Raji (cell line): Measurements from ENCODE around the gene NDUFA8.

Experiments used
- POLR2A ChIP-seq: IDR thresholded peaks from 2 replicates; pipeline ENCODE4 v1.6.1; 2011; ENCODE audit warnings: low read depth, low read length, control low read depth; ENCODE audit not compliant: insufficient read depth

The NDUFA8 gene

GRCh38 chr9:122158202-122158601, 1.4 kb downstream of the NDUFA8 start:
- no peak for TF ChIP-seq POLR2A

GRCh38 chr9:122155796-122156195, 3.8 kb downstream of the NDUFA8 start:
- no peak for TF ChIP-seq POLR2A

DNA sequence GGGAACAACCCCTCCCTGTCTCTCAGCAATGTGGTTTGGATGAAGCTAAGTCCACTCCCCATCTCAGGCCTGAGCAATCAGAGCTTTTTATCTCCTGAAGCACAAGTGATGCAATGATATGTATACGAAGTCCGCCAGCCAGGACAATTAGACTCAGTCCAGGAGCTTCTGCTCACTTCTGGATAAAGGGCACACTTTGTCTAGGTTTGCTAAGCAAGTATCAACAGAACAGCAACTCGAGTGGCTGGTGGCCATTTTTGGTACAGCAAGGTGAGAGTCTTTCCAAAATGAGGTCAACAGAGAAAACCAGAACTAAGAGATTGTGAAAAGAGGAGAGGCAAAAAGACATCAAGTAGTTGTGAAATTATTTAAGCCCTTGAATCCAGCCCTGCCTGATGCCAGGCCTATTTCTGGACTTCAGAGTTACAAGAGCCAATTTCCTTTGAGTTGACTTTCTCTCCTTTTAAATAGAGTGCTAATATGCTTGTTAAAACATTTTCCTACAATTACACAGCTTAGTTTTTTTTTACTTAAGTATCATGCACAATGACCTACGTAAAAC, 8.2 kb downstream of the NDUFA8 start:
- no peak for TF ChIP-seq POLR2A

GRCh38 chr9:122145592-122145863, 14.1 kb downstream of the NDUFA8 start:
- TF ChIP-seq POLR2A, result no peak

- TF ChIP-seq POLR2A, result no peak
These were observed 14.6 kb downstream of the NDUFA8 start for GRCh38 chr9:122144836-122145591.

- TF ChIP-seq POLR2A, result no peak
These were observed 15.6 kb downstream of the NDUFA8 start for GRCh38 chr9:122143876-122144405.

- no peak for TF ChIP-seq POLR2A
These were observed 16.3 kb downstream of the NDUFA8 start for GRCh38 chr9:122143296-122143695.

GRCh38 chr9:122141671-122142070, 17.9 kb downstream of the NDUFA8 start:
- TF ChIP-seq POLR2A, result no peak

DNA sequence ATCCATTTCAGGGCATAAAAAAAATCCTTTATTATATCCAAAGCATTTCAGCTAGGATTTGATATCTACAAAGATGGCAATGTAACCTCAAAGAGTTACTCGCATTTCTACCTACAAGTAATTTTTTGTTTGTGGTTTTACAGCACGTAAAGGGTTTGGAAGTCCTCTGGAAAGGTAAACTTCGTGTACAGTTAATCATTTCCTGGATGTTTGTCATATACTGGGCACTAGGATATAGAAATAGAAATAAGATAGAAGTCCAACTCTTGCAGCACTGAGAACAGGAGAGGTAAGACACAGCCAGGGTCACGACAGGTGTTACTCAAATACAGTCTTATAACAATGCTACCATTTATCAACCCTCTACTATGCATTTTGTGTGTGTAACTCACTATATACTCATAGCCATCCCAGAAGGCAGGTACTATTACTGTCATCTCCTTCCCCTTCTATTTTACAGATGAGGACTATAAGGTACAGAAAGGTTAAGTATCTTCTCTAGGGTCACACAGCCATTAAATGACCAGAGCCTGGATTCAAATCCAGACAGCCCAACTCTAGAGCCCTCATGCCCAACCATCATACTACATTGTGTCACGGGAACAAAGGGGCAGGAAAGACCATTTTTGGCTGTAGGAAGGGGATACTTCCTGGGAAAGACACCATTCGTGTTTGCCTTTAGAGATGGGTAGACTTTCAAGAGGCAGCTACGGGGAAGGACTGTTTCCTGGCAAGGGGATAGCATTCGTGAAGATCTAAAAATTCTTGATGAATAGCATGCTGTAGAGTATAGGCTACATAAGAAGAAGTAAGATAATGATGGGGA, 19.0 kb downstream of the NDUFA8 start:
- no peak for TF ChIP-seq POLR2A

GRCh38 chr9:122138560-122139268, 20.9 kb downstream of the NDUFA8 start:
- no peak for TF ChIP-seq POLR2A

DNA sequence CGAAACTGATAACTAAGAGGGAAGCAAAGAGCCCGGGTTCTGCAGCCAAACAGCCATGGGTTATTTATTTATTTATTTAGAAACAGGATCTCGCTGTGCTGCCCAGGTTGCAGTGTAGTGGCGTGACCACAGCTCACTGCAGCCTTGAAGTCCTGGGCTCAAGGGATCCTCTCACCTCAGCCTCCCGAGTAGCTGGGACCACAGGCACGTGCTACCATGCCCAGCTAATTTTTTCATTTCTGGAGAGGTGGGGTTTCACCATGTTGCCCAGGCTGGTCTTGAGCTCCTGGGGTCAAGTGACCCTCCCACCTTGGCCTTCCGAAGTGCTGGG, 24.1 kb downstream of the NDUFA8 start:
- TF ChIP-seq POLR2A, result no peak

GRCh38 chr9:122134822-122135528, 24.6 kb downstream of the NDUFA8 start:
- no peak for TF ChIP-seq POLR2A

- TF ChIP-seq POLR2A, result no peak
These were observed 25.5 kb downstream of the NDUFA8 start for GRCh38 chr9:122133984-122134535.

- no peak for TF ChIP-seq POLR2A
These were observed 26.2 kb downstream of the NDUFA8 start for GRCh38 chr9:122133263-122133983.
